HepG2 (cell line): ENCODE data around the gene SCAPER. TPM values are rescaled to one million over a fixed set of nuclear protein-coding genes. Genes with fewer than 3 reads are reported as not detected.
A peak's percentile ranks its signal among the peaks of the same experiment; 100 is the strongest.

Experiments
- AHDC1 ChIP-seq: sonication (generic); formaldehyde crosslinking; IDR thresholded peaks from 2 replicates; pipeline ENCODE4 v1.5.1; 2020; ENCODE audit warnings: mild to moderate bottlenecking, missing genetic modification reagents, borderline replicate concordance
- FOSL2 ChIP-seq: sonication (generic); formaldehyde crosslinking; IDR thresholded peaks from 2 replicates; pipeline ENCODE4 v1.4.0; 2020; ENCODE audit warnings: missing genetic modification reagents
- HOXA3 ChIP-seq: sonication (generic); formaldehyde crosslinking; IDR thresholded peaks from 2 replicates; pipeline ENCODE4 v1.5.0; 2020; ENCODE audit warnings: missing genetic modification reagents
- ISL2 ChIP-seq: sonication (generic); formaldehyde crosslinking; IDR thresholded peaks from 2 replicates; pipeline ENCODE4 v1.5.0; 2020; ENCODE audit warnings: missing genetic modification reagents
- MAZ ChIP-seq, 2 experiments: sonication (generic) in 1 of 2; formaldehyde crosslinking in 1 of 2; IDR thresholded peaks; 2 replicates each; pipeline versions ENCODE4 v1.5.0 to v1.6.1; 2012 to 2020; ENCODE audit warnings: low read depth in 2 of 2, mild to moderate bottlenecking in 2 of 2, borderline replicate concordance in 1 of 2, improper control_type of control experiment in 1 of 2, low read length in 1 of 2, missing genetic modification reagents in 1 of 2, moderate library complexity in 1 of 2
- MTA1 ChIP-seq: sonication (generic); formaldehyde crosslinking; IDR thresholded peaks from 2 replicates; pipeline ENCODE4 v1.4.0; 2020; ENCODE audit warnings: missing genetic modification reagents, mild to moderate bottlenecking, borderline replicate concordance
- NFIB ChIP-seq: sonication (generic); formaldehyde crosslinking; IDR thresholded peaks from 2 replicates; pipeline ENCODE4 v1.9.0; 2021; ENCODE audit warnings: missing genetic modification reagents, mild to moderate bottlenecking, borderline replicate concordance
- NR2F1 ChIP-seq, 2 experiments: fragments of 450-650 bp in 1 of 2; formaldehyde crosslinking in 1 of 2; IDR thresholded peaks; 2 replicates each; pipeline versions ENCODE4 v1.5.0 to v1.6.1; 2016 to 2020; ENCODE audit warnings: mild to moderate bottlenecking in 1 of 2, missing compliant biosample characterization in 1 of 2, missing genetic modification reagents in 1 of 2, moderate library complexity in 1 of 2
- NR2F6 ChIP-seq, 2 experiments: IDR thresholded peaks; 2 replicates each; pipeline ENCODE4 v1.6.1; 2016; ENCODE audit warnings: antibody characterized with exemption in 1 of 2, mild to moderate bottlenecking in 1 of 2
- TRIM22 ChIP-seq: fragments of 450-650 bp; IDR thresholded peaks from 2 replicates; pipeline ENCODE4 v1.6.1; 2017
- XBP1 ChIP-seq: sonication (generic); formaldehyde crosslinking; IDR thresholded peaks from 2 replicates; pipeline ENCODE4 v1.5.0; 2020; ENCODE audit warnings: missing genetic modification reagents
- YY1 ChIP-seq: IDR thresholded peaks from 2 replicates; pipeline ENCODE4 v1.6.1; 2011; ENCODE audit warnings: low read length, low read depth, moderate library complexity, mild to moderate bottlenecking; ENCODE audit not compliant: insufficient read depth, insufficient replicate concordance
- ZBTB43 ChIP-seq: sonication (generic); formaldehyde crosslinking; conservative IDR thresholded peaks from 2 replicates; pipeline ENCODE4 v1.4.0; 2020; ENCODE audit warnings: missing genetic modification reagents
- ZBTB7B ChIP-seq: sonication (generic); formaldehyde crosslinking; IDR thresholded peaks from 2 replicates; pipeline ENCODE4 v1.4.0; 2020; ENCODE audit warnings: missing genetic modification reagents
- ZNF230 ChIP-seq: sonication (generic); formaldehyde crosslinking; IDR thresholded peaks from 2 replicates; pipeline ENCODE4 v1.4.0; 2020; ENCODE audit warnings: mild to moderate bottlenecking, missing genetic modification reagents
- ZNF644 ChIP-seq: IDR thresholded peaks from 2 replicates; pipeline ENCODE4 v1.6.1; 2016; ENCODE audit warnings: low read depth
- ZNF768 ChIP-seq: sonication (generic); formaldehyde crosslinking; IDR thresholded peaks from 2 replicates; pipeline ENCODE4 v1.4.0; 2020; ENCODE audit warnings: missing genetic modification reagents
- ZNF772 ChIP-seq: sonication (generic); formaldehyde crosslinking; IDR thresholded peaks from 2 replicates; pipeline ENCODE4 v1.5.0; 2020; ENCODE audit warnings: mild to moderate bottlenecking, missing genetic modification reagents
- ZNF816 ChIP-seq: sonication (generic); formaldehyde crosslinking; IDR thresholded peaks from 2 replicates; pipeline ENCODE4 v1.8.0; 2022; ENCODE audit warnings: missing genetic modification reagents, mild to moderate bottlenecking, borderline replicate concordance
- polyA plus RNA-seq, 8 experiments: library from polyadenylated mRNA; depleted of rRNA in 3 of 8; stranded (reverse) in 7 of 8; unstranded in 1 of 8; fragments of >200 nt; fragmentation: Illumina TruSeq in 4 of 8; extraction: Trizol in 4 of 8; gene quantifications; 2 replicates each; pipeline versions ENCODE4 v1.2.1 to v1.2.3, GENCODE V29; 2011 to 2016; ENCODE audit warnings: low read depth in 4 of 8, missing spikeins in 1 of 8, mixed read lengths in 1 of 8; ENCODE audit not compliant: insufficient read depth in 1 of 8
- total RNA-seq, 5 experiments: library from RNA; depleted of rRNA; stranded (reverse); fragments of >200 nt; fragmentation: Illumina TruSeq; extraction: Trizol; gene quantifications; 2 replicates each; pipeline ENCODE4 v1.2.3, GENCODE V29; 2016; ENCODE audit warnings: low read depth in 1 of 5
- TF ChIP-seq, protein P1 (sequence below): sonication (generic); formaldehyde crosslinking; IDR thresholded peaks from 2 replicates; pipeline ENCODE4 v1.4.0; 2020; ENCODE audit warnings: low read depth, mild to moderate bottlenecking, missing genetic modification reagents

Gene SCAPER
- total and polyA plus RNA-seq, 2 of the 13 experiments (the other 11 are each of a cell fraction or from before 2014, with no cell fraction given) = 4.3 to 10.5 TPM

DNA sequence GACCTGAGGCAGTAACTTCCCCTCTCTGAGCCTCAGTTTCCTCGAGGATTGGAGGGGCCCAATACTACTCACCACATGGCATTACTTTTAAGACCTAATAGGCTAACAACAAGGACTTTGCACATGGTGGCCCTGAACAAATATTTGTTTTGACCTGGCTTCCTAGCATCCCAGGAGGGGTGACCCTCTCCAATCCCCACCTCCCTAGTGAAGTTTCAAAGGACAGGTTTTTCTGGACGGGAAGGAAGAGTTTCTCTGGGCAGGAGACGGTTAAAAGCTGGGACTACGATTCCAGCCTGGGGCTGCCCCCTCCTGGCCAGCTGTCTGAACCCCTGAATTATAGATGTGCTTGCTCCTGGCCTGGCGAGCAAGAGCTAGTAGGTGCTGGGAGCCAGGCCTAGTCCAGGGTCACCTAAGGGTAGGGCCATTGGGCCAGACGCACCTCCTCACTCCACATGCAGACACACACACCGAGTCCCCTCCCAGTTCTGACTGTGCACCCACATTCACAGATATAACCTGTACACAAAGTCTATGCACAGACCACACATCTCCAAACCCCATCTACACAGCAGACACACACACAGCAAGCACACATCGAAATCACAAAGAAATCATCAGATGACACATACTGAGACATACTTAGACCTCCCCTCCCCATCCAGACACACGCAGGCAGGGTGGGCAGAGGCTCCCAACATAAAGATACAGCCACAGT lies 571.3 kb downstream of the SCAPER start (continued):
- 0 out of 2 replicates have a peak, but pooled peaks have one; percentile 44 for TF ChIP-seq ZBTB7B
- no peak for TF ChIP-seq XBP1 (CRISPR knock-in tag)
- TF ChIP-seq AHDC1 = peak; percentile 13; the same call in 1 of the 2 replicates
- TF ChIP-seq ZNF230 = no peak; the same call in 1 of the 2 replicates
- peak; percentile 53; the same call in 1 of the 2 replicates for TF ChIP-seq NR2F6 (IDR thresholded peaks at IDR 0.05)
- TF ChIP-seq NR2F6 (CRISPR knock-in tag; IDR thresholded peaks at IDR 0.05) = no peak
- TF ChIP-seq ZNF768 (CRISPR knock-in tag) = peak; percentile 16; the same call in 1 of the 2 replicates
- TF ChIP-seq YY1 = no peak
- TF ChIP-seq ZBTB43 = no peak
- no peak for TF ChIP-seq ISL2
- peak; percentile 15 to 33; a peak in 2 of 4 replicates for TF ChIP-seq NR2F1 (CRISPR knock-in tag; IDR thresholded peaks at IDR 0.05)
- peak; percentile 61 for TF ChIP-seq HOXA3 (CRISPR knock-in tag)
- peak; percentile 79; the same call in 1 of the 2 replicates for TF ChIP-seq ZNF644 (CRISPR knock-in tag)
- TF ChIP-seq MTA1 (CRISPR knock-in tag) = 0 out of 2 replicates have a peak, but pooled peaks have one; percentile 21
- TF ChIP-seq MAZ (IDR thresholded peaks at IDR 0.05; ENCODE audit: borderline replicate concordance, low read depth, low read length) = no peak
- TF ChIP-seq MAZ (CRISPR knock-in tag; IDR thresholded peaks at IDR 0.05; ENCODE audit: low read depth) = no peak
- TF ChIP-seq TRIM22 = no peak
- no peak for TF ChIP-seq NFIB (CRISPR knock-in tag)
- 0 out of 2 replicates have a peak, but pooled peaks have one; percentile 11 for TF ChIP-seq FOSL2 (CRISPR knock-in tag)
- no peak for TF ChIP-seq ZNF816 (CRISPR knock-in tag)
- TF ChIP-seq, protein P1, sequence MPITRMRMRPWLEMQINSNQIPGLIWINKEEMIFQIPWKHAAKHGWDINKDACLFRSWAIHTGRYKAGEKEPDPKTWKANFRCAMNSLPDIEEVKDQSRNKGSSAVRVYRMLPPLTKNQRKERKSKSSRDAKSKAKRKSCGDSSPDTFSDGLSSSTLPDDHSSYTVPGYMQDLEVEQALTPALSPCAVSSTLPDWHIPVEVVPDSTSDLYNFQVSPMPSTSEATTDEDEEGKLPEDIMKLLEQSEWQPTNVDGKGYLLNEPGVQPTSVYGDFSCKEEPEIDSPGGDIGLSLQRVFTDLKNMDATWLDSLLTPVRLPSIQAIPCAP (CRISPR knock-in tag) = no peak
- TF ChIP-seq ZNF772 (CRISPR knock-in tag) = 0 out of 2 replicates have a peak, but pooled peaks have one; percentile 32
